ENCODE results near the gene PFN1. TPM values are rescaled to one million over a fixed set of nuclear protein-coding genes. Genes with fewer than 3 reads are reported as not detected.

PFN1 gene
- total and polyA plus RNA-seq, 2 of the 8 experiments (the other 6 are each of a cell fraction or from before 2014, with no cell fraction given): 1,355 to 1,949 TPM

DNA sequence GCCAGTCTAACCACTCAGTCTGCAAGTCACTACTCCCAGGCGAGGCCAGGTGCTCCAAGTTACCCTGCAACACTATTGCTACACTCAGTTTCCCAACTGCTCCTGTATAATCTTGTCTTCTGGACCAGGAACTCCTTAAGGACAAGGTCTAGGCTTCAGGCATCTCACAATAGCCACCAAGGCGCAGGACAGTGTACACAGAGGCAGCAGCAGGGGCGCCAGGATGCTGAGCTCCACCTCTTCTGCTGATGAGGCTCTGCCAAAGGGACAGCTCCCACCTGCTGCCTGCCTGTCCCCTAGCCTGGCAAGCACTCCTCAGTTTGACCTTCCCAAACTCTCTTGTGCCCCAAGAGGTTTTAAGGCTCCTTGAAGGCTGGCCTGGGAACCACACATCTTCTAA lies 11.9 kb downstream of the PFN1 start:
- H3K79me2 ChIP-seq (ENCODE audit: control insufficient read depth in 1 of 2, insufficient read depth in 2 of 2, low read length in 2 of 2): peaks cover 0 to 19% of the 10 kb centered on the region in 2 experiments; a peak in 3 of 4 replicates
- H3K23me2 ChIP-seq (ENCODE audit: low read depth, low read length): peaks cover 15% of the 10 kb centered on the region; the same call in 1 of the 2 replicates
- H3K9me3 ChIP-seq (ENCODE audit: insufficient read depth in 2 of 2, low read depth in 1 of 2, low read length in 1 of 2): no peaks in the 10 kb centered on the region
- H4K8ac ChIP-seq (ENCODE audit: extremely low read depth, insufficient read depth, low read length): no peak overlapping the region
- peaks cover 9% of the 10 kb centered on the region for H3K79me1 ChIP-seq (ENCODE audit: low read depth, low read length)
- no peak overlapping the region for H4K91ac ChIP-seq (replicated peaks; ENCODE audit: insufficient read length, low read length)
- H2BK15ac ChIP-seq (ENCODE audit: low read length): no peak overlapping the region
- H2BK120ac ChIP-seq (replicated peaks; ENCODE audit: low read depth, low read length): no peak overlapping the region
- H3K27ac ChIP-seq (ENCODE audit: low read depth, low read length): no peak overlapping the region
- no peak overlapping the region for H3K18ac ChIP-seq (ENCODE audit: extremely low read depth, low read length)
- no peak overlapping the region for H2BK12ac ChIP-seq (ENCODE audit: low read depth, low read length)
- DNase-seq (ENCODE audit: low read depth in 1 of 2, low spot score in 2 of 2) (no peak), FAIRE-seq (no peak)
- peaks cover 0 to 11% (median 7%) of the 10 kb centered on the region in 4 experiments; a peak in 6 of 7 replicates for H3K4me1 ChIP-seq (replicated peaks in 1 of 4; ENCODE audit: control insufficient read depth in 3 of 4, insufficient read depth in 4 of 4, low read length in 3 of 4)
- ChIA-PET POLR2A (ENCODE audit: partially characterized antibody) (interaction anchor here (0.7 to 27.4 kb wide), 11 partner anchors 7 to 172 kb away, joined by 3 to 987 read pairs (median 9); partner anchors contain the start of genes C17orf107, CHRNE, ENO3 and GP1BA), CTCF (ENCODE audit: partially characterized antibody) (interaction anchor here (1.1 to 2.2 kb wide), 4 partner anchors 11 to 33 kb away, joined by 3 to 8 read pairs (median 6); partner anchors contain the start of gene CHRNE)
- H2BK5ac ChIP-seq (ENCODE audit: low read depth, low read length): no peak overlapping the region; the same call in 1 of the 2 replicates
- H3K56ac ChIP-seq (replicated peaks; ENCODE audit: insufficient read length, low read depth, low read length): no peak overlapping the region
- H3K27me3 ChIP-seq (replicated peaks in 1 of 4; ENCODE audit: control insufficient read depth in 3 of 4, extremely low read depth in 1 of 4, insufficient read depth in 3 of 4, low read length in 3 of 4): no peaks in the 10 kb centered on the region
- H3K14ac ChIP-seq (ENCODE audit: insufficient read length): no peak overlapping the region
- H3K4me2 ChIP-seq (ENCODE audit: insufficient read depth in 1 of 2, low read depth in 2 of 2, low read length in 2 of 2): no peak overlapping the region
- no peak overlapping the region for H3K23ac ChIP-seq (ENCODE audit: insufficient read length)
- 92% methylated on average over 3 of the region's 3 CpGs; no CpG with 5 or more reads in 1 of the 2 experiments for WGBS, 2 experiments (ENCODE audit: extremely low coverage in 1 of 2, insufficient coverage in 1 of 2, insufficient read length in 1 of 2, insufficient replicate concordance in 2 of 2, low coverage in 1 of 2, low lambda C conversion rate in 2 of 2, missing lambda C conversion rate in 1 of 2)
- H2AK5ac ChIP-seq (ENCODE audit: low read depth, low read length): no peak overlapping the region
- no peak overlapping the region for H3K9ac ChIP-seq (replicated peaks in 1 of 4; ENCODE audit: extremely low read depth in 1 of 4, low read depth in 3 of 4, low read length in 3 of 4)
- peaks cover 0 to 1% of the 10 kb centered on the region in 2 experiments for H4K20me1 ChIP-seq (replicated peaks in 1 of 2; ENCODE audit: control insufficient read depth in 1 of 2, insufficient read depth in 2 of 2, low read length in 2 of 2)
- H2AFZ ChIP-seq (ENCODE audit: low read length): no peak overlapping the region
- H3K36me3 ChIP-seq (ENCODE audit: control insufficient read depth in 2 of 4, insufficient read depth in 4 of 4, low read length in 3 of 4): peaks cover 9 to 13% (median 13%) of the 10 kb centered on the region in 4 experiments; a peak in 7 of 8 replicates
- no peak overlapping the region for H3K4me3 ChIP-seq (ENCODE audit: extremely low read depth in 1 of 4, insufficient read depth in 2 of 4, low read depth in 3 of 4, low read length in 4 of 4)
- no peak overlapping the region for H3K4ac ChIP-seq (replicated peaks; ENCODE audit: insufficient read length, low read depth, low read length)
- no peak overlapping the region for H4K5ac ChIP-seq (ENCODE audit: insufficient read length, low read depth, low read length)
- H2BK20ac ChIP-seq (ENCODE audit: low read length): no peak overlapping the region
- TF ChIP-seq NRF1 (IDR thresholded peaks at IDR 0.05; ENCODE audit: low read depth, low read length): no peak
- TF ChIP-seq RFX5 (IDR thresholded peaks at IDR 0.05; ENCODE audit: borderline replicate concordance, low read depth, low read length): no peak
- no peak for TF ChIP-seq EGR1 (IDR thresholded peaks at IDR 0.05; ENCODE audit: borderline replicate concordance, low read depth, low read length)
- TF ChIP-seq EP300 (IDR thresholded peaks at IDR 0.05; ENCODE audit: borderline replicate concordance in 1 of 2, low read depth in 2 of 2, low read length in 2 of 2): no peak
- no peak for TF ChIP-seq HDAC2 (IDR thresholded peaks at IDR 0.05; ENCODE audit: borderline replicate concordance in 1 of 2, low read depth in 2 of 2, low read length in 2 of 2)
- TF ChIP-seq YY1 (IDR thresholded peaks at IDR 0.05; ENCODE audit: low read depth, low read length): no peak
- TF ChIP-seq SP4 (IDR thresholded peaks at IDR 0.05; ENCODE audit: low read length): no peak
- TF ChIP-seq SIN3A (conservative IDR thresholded peaks at IDR 0.05 in 1 of 2, IDR thresholded peaks at IDR 0.05 in 1 of 2; ENCODE audit: low read depth in 1 of 2, low read length in 2 of 2): no peak
- no peak for TF ChIP-seq GTF2F1 (IDR thresholded peaks at IDR 0.05; ENCODE audit: borderline replicate concordance, low read depth, low read length)
- no peak for TF ChIP-seq RBBP5 (IDR thresholded peaks at IDR 0.05; ENCODE audit: borderline replicate concordance, low read depth, low read length)
- TF ChIP-seq ATF3 (IDR thresholded peaks at IDR 0.05; ENCODE audit: insufficient read depth, low read depth, low read length): no peak

All from H1 (cell line).